NCI-H1092 (cell line): ENCODE measurements around the gene LNPK.
"Not testable (repeated sequence)": the region's sequence is repeated elsewhere in the genome, so short reads cannot be mapped to it uniquely, and the experiment has no call there.

Source experiments
- DNase-seq: peaks from one replicate; lab custom pipeline; 2025; lab: John Stamatoyannopoulos, UW

Gene LNPK

DNA sequence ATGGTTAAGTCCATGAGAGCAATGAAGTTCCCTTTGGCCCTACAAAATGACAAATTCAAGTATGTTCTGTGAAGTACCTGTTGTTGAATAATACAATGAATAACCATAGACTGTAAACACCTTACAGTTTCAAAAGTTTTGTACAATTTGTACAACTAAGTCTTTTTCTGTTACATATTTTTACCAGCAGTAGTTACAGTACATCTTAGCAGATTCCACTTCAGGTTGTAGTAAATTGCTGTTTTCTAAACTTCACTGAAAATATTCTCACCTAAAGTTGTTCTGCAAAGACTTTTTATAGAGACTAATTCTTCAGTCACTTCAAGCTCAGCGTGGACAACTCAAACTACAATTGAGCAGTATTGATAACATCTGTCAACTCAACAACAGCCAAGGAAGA is 28.7 kb downstream of the LNPK start:
- no peak for DNase-seq

DNA sequence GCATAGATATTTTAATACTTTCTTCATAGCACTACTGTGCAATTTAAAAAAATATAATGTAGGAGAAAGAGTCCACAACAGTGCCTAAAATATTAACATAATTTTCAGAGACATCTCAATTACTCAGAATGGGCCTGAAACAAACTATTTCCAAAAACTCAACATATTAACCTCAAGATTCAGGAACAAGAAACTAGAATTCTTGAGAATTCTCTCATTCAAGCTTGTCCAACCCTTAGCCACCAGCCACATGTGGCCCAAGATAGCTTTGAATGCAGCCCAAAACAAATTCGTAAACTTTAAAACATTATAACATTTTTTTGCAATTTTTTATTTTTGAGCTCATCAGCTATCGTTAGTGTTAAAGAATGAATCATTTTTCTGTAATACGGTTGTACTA is 35.2 kb downstream of the LNPK start:
- no peak for DNase-seq

DNA sequence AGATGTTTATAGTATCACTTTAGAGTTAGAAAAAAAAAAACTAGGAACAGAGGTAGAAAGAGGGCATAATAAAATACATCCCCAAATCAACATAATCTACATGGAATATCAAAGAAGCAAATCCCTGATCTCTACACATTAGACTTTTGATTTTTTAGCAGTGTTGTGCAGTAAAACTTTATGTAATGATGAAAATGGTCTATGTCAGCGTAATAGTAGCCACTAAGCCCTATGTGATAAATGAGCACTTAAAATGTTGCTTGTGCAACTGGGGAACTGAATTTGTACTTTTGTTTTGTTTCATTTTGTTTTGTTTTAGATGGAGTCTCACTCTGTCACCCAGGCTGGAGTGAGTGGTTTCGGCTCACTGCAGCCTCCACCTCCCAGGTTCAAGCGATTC is 36.3 kb downstream of the LNPK start:
- no peak for DNase-seq

- no peak for DNase-seq
Observed at GRCh38 chr2:175964195-175964594, 37.9 kb downstream of the LNPK start.

GRCh38 chr2:175963171-175963570 is 38.9 kb downstream of the LNPK start:
- not testable (repeated sequence) for DNase-seq

DNA sequence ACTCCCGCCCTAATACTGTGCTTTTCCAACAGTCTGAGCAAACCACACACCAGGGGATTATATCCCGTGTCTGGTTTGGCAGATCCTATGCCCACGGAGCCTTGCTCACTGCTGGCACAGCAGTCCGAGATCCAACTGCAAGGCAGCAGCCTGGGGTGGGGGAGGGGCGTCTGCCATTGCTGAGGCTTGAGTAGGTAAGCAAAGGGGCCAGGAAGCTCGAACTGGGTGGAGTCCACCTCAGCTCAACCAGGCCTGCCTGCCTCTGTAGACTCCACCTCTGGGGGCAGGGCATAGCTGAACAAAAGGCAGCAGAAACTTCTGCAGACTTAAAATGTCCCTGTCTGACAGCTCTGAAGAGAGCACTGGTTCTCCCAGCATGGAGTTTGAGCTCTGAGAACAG is 44.2 kb downstream of the LNPK start:
- DNase-seq: no peak

DNA sequence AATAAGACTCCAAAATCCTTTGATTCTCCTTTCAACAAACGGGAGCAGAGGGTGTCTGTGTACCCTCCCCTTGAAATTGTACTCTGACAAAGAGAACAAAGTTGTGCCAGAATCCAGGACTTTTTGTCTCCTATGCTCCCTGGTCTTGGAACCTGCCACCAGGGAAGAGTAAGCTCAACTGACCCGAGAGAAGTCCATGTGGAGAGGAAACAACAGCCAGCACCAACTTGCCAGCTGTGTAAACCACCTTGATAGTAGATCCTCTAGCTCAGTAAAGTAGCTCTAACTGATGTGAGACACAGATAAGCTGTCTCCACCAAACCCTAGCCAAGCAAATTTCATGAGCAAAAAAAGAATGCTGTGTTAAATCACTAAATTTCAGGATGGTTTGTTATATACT is 46.9 kb downstream of the LNPK start:
- DNase-seq: no peak

- no peak for DNase-seq
Observed at GRCh38 chr2:175950512-175950911, 51.6 kb downstream of the LNPK start.

- DNase-seq: no peak
Observed at GRCh38 chr2:175948191-175948590, 53.9 kb downstream of the LNPK start.

GRCh38 chr2:175947073-175947472 is 55.0 kb downstream of the LNPK start:
- DNase-seq: no peak

DNA sequence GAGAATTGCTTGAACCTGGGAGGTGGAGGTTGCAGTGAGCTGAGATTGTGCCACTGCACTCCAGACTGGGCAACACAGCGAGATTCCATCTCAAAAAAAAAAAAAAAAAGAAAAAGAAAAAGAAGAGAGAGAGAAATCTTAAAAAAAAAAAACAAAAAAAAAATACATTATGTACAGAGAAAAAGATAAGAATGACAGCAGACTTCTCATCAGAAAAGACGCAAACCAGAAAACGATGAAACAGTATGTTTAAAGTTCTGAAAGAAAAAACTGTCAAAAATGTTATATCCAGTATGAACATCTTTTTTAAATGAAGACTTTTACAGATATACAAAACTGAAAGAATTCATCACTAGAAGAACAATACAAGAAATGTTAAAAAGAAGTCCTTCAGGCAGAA is 60.4 kb downstream of the LNPK start:
- no peak for DNase-seq

DNA sequence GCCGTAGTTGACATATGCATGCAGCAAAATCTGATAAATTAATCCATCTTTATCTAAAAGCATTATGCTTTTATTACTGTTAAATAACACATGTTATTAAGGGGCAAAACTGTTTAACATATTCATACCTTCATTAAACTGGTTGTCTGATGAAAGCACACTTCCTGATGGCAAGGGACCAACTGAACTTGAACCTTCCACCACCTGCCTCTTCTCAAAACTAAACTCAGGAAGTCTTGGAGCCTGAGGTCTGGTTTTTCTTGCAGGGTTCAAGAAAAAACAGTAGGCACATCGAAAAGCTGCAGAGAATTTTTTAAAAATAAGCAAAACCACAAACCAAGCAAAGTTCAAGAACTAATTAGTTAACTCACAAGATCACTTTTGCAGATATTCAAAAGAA is 64.9 kb downstream of the LNPK start:
- DNase-seq: no peak

DNA sequence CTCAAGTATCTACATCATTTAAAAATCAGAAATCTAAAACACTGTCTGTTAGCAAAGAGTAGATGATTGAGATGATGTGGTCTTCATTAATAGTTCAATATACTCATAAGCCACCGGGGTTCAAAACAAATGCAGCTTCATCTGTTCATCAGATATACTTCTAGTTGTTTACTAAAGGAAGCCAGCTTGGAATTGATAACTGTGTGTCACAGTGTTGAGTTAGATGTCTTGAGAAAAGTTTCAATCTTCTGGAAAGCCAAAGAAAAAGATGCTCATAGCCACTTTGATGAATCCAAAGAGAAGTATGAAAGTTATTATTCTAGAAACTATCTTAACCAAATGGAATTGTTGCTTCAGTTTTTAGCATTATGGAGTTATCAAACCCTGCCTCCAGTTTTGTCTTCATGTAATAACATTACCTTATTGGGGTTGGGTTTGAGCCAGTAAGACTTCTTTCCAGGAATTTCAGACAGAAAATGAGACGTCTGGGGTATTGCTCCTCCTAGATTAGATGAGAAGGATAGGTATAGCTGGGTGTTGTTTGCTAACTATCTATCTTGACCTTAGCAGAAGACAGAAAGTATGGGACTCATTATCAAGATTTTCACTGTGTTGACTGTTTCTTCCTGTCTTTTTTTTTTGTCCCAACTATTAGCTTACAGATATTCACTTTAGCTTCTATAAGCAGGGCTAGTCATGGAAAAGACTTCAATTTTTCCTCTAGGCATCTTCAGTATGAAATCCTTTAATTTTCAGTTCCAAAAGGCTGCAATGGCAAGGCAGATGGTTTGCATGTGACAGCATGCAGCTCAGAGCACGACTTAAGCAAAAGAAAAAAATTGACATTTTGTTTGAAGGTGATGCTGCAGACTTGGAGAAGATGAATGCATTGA is 66.5 kb downstream of the LNPK start:
- DNase-seq: no peak

GRCh38 chr2:175932675-175933074 is 69.4 kb downstream of the LNPK start:
- no peak for DNase-seq

DNA sequence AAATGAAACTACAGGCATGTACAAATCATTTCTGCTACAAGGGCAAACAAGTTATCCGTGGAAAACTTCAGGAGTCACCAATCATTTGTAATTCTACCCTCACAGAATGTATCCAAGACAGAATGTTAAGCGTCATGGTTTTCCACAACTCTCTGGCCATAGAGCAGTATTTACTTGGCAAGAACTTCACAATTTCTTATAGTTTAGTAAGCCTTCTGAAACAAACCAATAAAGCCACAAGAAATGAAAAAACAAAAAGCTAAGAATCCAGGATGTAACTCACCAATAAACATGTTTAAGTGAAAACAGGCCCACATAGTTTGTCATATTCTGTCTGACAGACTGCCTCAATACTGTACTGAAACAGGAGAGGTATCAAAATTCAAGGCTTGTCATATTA is 70.3 kb downstream of the LNPK start:
- no peak for DNase-seq

DNA sequence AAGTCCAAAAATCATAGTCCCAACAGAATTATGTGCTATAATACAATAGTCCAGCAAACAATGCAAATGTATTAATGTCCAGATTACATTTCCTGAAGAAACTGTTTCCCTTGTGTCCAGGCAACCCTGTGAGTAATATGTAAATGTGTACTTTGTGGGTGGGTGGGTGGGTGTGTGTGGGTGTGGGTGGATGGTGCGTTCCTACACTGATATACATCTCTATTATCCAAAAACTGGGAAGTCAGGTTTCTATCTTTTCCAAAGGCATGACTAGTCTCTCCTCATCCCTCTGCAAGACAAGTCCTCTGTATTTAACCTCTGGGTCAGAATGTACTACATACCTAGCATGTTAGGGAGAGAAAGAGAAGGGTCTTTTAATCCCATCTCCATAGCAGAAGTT is 71.6 kb downstream of the LNPK start:
- no peak for DNase-seq

DNA sequence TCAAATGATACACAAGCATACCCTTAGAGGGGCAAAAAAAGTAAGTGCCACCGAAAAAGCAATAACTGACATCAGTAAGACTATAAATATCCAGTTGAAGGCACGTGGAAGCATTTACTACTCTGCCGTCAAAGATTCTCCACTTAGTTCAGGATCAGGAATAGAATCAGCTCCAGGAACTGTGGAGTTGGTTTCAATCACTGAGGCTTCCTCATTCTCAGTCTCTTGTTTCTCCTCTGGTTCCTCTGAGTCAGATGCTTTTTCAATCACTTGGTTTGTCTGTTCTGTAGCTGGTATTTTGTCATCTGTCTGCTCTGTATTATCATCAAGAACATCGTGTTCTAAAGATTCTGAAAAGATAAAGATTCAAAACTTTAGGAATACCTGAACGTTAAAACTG is 72.2 kb downstream of the LNPK start:
- no peak for DNase-seq

- DNase-seq: no peak
Observed at GRCh38 chr2:175926272-175926671, 75.8 kb downstream of the LNPK start.

GRCh38 chr2:175922160-175922559 is 79.9 kb downstream of the LNPK start:
- DNase-seq: no peak

- no peak for DNase-seq
Observed at GRCh38 chr2:175918935-175919334, 83.1 kb downstream of the LNPK start.

DNA sequence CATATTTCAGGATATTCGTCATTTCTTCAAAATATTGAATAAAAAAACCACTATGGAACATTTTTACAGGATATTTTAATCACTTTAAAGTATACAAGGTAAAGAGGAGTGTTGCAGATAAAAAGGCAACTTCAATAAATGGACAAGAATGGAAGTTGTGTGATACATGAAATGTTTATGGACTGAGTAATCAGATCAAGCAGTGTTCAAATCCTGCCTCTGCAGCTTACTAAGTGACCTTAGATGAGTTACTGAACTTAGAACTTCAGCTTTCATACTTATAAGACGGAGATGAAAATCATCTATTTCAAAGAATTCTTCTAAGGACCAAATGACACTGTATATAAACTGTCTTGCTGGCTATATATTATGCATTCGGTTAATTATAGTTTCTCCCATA is 87.2 kb downstream of the LNPK start:
- no peak for DNase-seq

GRCh38 chr2:175913849-175914743 is 88.0 kb downstream of the LNPK start:
- DNase-seq: not testable (repeated sequence)

DNA sequence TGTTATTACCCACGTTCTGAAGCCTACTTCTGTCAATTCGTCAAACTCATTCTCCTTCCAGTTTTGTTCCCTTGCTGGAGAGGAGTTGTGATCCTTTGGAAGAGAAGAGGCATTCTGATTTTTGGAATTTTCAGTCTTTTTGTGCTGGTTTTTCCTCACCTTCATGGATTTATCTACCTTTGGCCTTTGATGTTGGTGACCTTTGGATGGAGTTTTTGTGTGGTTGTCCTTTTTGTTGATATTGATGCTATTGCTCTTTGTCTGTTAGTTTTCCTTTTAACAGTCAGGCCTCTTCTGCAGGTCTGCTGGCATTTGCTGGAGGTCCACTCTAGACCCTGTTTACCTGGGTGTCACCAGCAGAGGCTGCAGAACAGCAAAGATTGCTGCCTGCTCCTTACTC is 88.8 kb downstream of the LNPK start:
- not testable (repeated sequence) for DNase-seq
